AG09309 (cell line): Measurements from ENCODE around the gene PRR15.

Source experiments
- DNase-seq: peaks from one replicate; pipeline ENCODE4 v3.0.0-alpha.2; 2010; ENCODE audit warnings: low read depth
- H3K4me3 ChIP-seq: 2 replicates; pipeline ENCODE4 v1.5.1; 2011; ENCODE audit warnings: mild to moderate bottlenecking, low read depth, low read length, moderate library complexity; ENCODE audit not compliant: control insufficient read depth
- CTCF ChIP-seq: IDR thresholded peaks from 2 replicates; pipeline ENCODE4 v1.5.1; 2011; ENCODE audit warnings: mild to moderate bottlenecking, low read depth, low read length, inconsistent platforms; ENCODE audit not compliant: insufficient read depth, control insufficient read depth; ENCODE audit errors: missing control alignments

The PRR15 gene

GRCh38 chr7:29567174-29567573, 3.5 kb downstream of the PRR15 start:
- H3K4me3 ChIP-seq = no peak overlapping the region
- DNase-seq = no peak
- TF ChIP-seq CTCF = no peak

- H3K4me3 ChIP-seq = no peak overlapping the region
- TF ChIP-seq CTCF = no peak
- no peak for DNase-seq
Measured at GRCh38 chr7:29569648-29570047, 6.0 kb downstream of the PRR15 start.

- DNase-seq = no peak
- H3K4me3 ChIP-seq = no peak overlapping the region
- no peak for TF ChIP-seq CTCF
Measured at GRCh38 chr7:29572558-29572957, 8.9 kb downstream of the PRR15 start.

GRCh38 chr7:29573567-29573966, 9.9 kb downstream of the PRR15 start:
- no peak for DNase-seq
- no peak overlapping the region for H3K4me3 ChIP-seq
- TF ChIP-seq CTCF = no peak

- no peak for DNase-seq
- TF ChIP-seq CTCF = no peak
- no peak overlapping the region for H3K4me3 ChIP-seq
Measured at GRCh38 chr7:29574659-29575058, 11.0 kb downstream of the PRR15 start.

GRCh38 chr7:29587195-29587808, 23.7 kb downstream of the PRR15 start:
- DNase-seq = no peak
- H3K4me3 ChIP-seq = no peak overlapping the region
- no peak for TF ChIP-seq CTCF

GRCh38 chr7:29588212-29588611, 24.6 kb downstream of the PRR15 start:
- H3K4me3 ChIP-seq = no peak overlapping the region
- no peak for DNase-seq
- TF ChIP-seq CTCF = no peak
